K562 (cell line): Measurements from ENCODE around the gene MED13L. TPM values are rescaled to one million over a fixed set of nuclear protein-coding genes. Genes with fewer than 3 reads are reported as not detected.

Experiments
- ATAC-seq: fragments of 200-7000 bp; cut with Tn5 transposase; 3 replicates; pipeline ENCODE4 v1.9.1; 2020; ENCODE audit warnings: moderate library complexity
- BruUV-seq: library from RNA; stranded (reverse); fragments of 400-500 nt; replicated peaks from 2 replicates; lab custom pipeline; 2021; lab: Mats Ljungman, UMichigan
- CTCF ChIA-PET: fragments of 300-600 bp; formaldehyde crosslinking; extraction: SDS; loops from one replicate; lab custom pipeline; 2021; ENCODE audit warnings: low intra/inter-chr PET ratio; lab: Yijun Ruan, JAX
- POLR2A ChIA-PET: fragments of 300-600, 350-650 bp; sonication (Branson Sonifier 250); formaldehyde crosslinking; extraction: SDS; loops from one replicate; lab custom pipeline; 2021; ENCODE audit warnings: antibody characterized with exemption, inconsistent platforms; lab: Yijun Ruan, JAX
- DNase-seq, 4 experiments: peaks; one replicate each; pipeline versions ENCODE4 v3.0.0 to v3.0.0-alpha.2; 2011 to 2018; ENCODE audit warnings: low spot score in 3 of 4, mixed read lengths in 3 of 4; ENCODE audit errors: extremely low read depth in 1 of 4
- FAIRE-seq: peaks from 2 replicates; lab custom pipeline; 2011; peaks lifted over from hg19 to GRCh38; lab: Jason Lieb, UNC
- H2AFZ ChIP-seq: 2 replicates; pipeline ENCODE4 v1.6.0; 2011; ENCODE audit warnings: low read depth, low read length, control low read depth, inconsistent platforms
- H3K27ac ChIP-seq: fragments of 200-600 bp; 3 replicates; pipeline ENCODE4 v1.8.0; 2011; ENCODE audit warnings: low read depth, mild to moderate bottlenecking, control low read depth, inconsistent platforms, low read length, moderate library complexity, mixed read lengths; ENCODE audit errors: extremely low read depth
- H3K27me3 ChIP-seq, 2 experiments: fragments of 300-600 bp in 1 of 2; 2 replicates in 1 of 2; 3 replicates in 1 of 2; pipeline versions ENCODE4 v1.6.0 to v1.8.0; 2011; ENCODE audit warnings: inconsistent platforms in 2 of 2, low read length in 2 of 2, mild to moderate bottlenecking in 1 of 2, mixed read lengths in 1 of 2, moderate library complexity in 1 of 2; ENCODE audit not compliant: control insufficient read depth in 2 of 2, insufficient read depth in 2 of 2
- H3K36me3 ChIP-seq: fragments of 300-600 bp; 3 replicates; pipeline ENCODE4 v1.8.0; 2011; ENCODE audit warnings: mild to moderate bottlenecking, low read length, inconsistent platforms; ENCODE audit not compliant: control insufficient read depth, insufficient read depth
- H3K4me1 ChIP-seq, 2 experiments: fragments of 200-600 bp in 1 of 2; replicated peaks in 1 of 2; 2 replicates in 1 of 2; 3 replicates in 1 of 2; pipeline versions ENCODE4 v1.5.1 to v1.8.0; 2011; ENCODE audit warnings: inconsistent platforms in 2 of 2, low read length in 2 of 2, mild to moderate bottlenecking in 1 of 2, mixed read lengths in 1 of 2, moderate library complexity in 1 of 2; ENCODE audit not compliant: control insufficient read depth in 2 of 2, insufficient read depth in 2 of 2
- H3K4me2 ChIP-seq: 2 replicates; pipeline ENCODE4 v1.6.1; 2011; ENCODE audit warnings: low read length, control low read depth, inconsistent platforms, mixed read lengths; ENCODE audit not compliant: insufficient read depth
- H3K4me3 ChIP-seq: fragments of 200-600 bp; sonication (generic), shearing (Covaris generic); 2 replicates; pipeline ENCODE4 v1.5.1; 2016; ENCODE audit warnings: control low read depth, inconsistent platforms
- H3K79me2 ChIP-seq: fragments of 200-600 bp; 3 replicates; pipeline ENCODE4 v1.8.0; 2011; ENCODE audit warnings: low read length, inconsistent platforms; ENCODE audit not compliant: control insufficient read depth, insufficient read depth
- H3K9ac ChIP-seq, 2 experiments: 2 replicates each; pipeline versions ENCODE4 v1.6.0 to v1.6.1; 2011; ENCODE audit warnings: low read depth in 2 of 2, low read length in 2 of 2, control low read depth in 1 of 2, inconsistent platforms in 1 of 2, mild to moderate bottlenecking in 1 of 2, mixed read lengths in 1 of 2; ENCODE audit not compliant: insufficient read depth in 1 of 2
- H3K9me1 ChIP-seq: one replicate; pipeline ENCODE4 v1.6.0; 2011; ENCODE audit warnings: inconsistent platforms, mild to moderate bottlenecking, low read length, moderate library complexity; ENCODE audit not compliant: control insufficient read depth, insufficient read depth
- H3K9me3 ChIP-seq: replicated peaks from 2 replicates; pipeline ENCODE4 v1.5.1; 2011; ENCODE audit warnings: low read depth, low read length, inconsistent platforms; ENCODE audit not compliant: control insufficient read depth, insufficient read depth
- H4K20me1 ChIP-seq: replicated peaks from 2 replicates; pipeline ENCODE4 v1.6.1; 2011; ENCODE audit warnings: low read length, inconsistent platforms, mixed read lengths; ENCODE audit not compliant: control insufficient read depth, insufficient read depth
- ARID1B ChIP-seq: fragments of 450-650 bp; IDR thresholded peaks from 2 replicates; pipeline ENCODE4 v1.6.1; 2016; ENCODE audit warnings: antibody characterized with exemption, mild to moderate bottlenecking, inconsistent platforms
- PYGO2 ChIP-seq: fragments of 450-650 bp; IDR thresholded peaks from 2 replicates; pipeline ENCODE4 v1.6.1; 2016; ENCODE audit warnings: mild to moderate bottlenecking, missing genetic modification characterization, moderate library complexity, missing compliant biosample characterization
- SIX5 ChIP-seq, 2 experiments: IDR thresholded peaks; 2 replicates each; pipeline ENCODE4 v1.6.1; 2011; ENCODE audit warnings: low read length in 2 of 2, borderline replicate concordance in 1 of 2, low read depth in 1 of 2, mild to moderate bottlenecking in 1 of 2, moderate library complexity in 1 of 2; ENCODE audit not compliant: insufficient read depth in 1 of 2
- SNIP1 ChIP-seq: fragments of 450-650 bp; IDR thresholded peaks from 2 replicates; pipeline ENCODE4 v1.7.1; 2017; ENCODE audit warnings: low read depth, mild to moderate bottlenecking
- STAT5B ChIP-seq: fragments of 250-450 bp; sonication (Bioruptor Pico); IDR thresholded peaks from 2 replicates; pipeline ENCODE4 v1.8.0; 2021; ENCODE audit warnings: mild to moderate bottlenecking, inconsistent platforms
- WGBS: fragments of 100-300 bp; shearing (Covaris generic); methylation state at CpG from one replicate; pipeline ENCODE4 v1.1.6; 2016; ENCODE audit warnings: low coverage, mixed read lengths; ENCODE audit not compliant: insufficient coverage; ENCODE audit errors: missing lambda C conversion rate; 5-methylcytosine and 5-hydroxymethylcytosine counted together
- in situ Hi-C: fragments of 300-500 bp; cut with MboI; formaldehyde crosslinking; loops from 4 replicates; pipeline ENCODE4 v1.15.0; 2018; ENCODE audit warnings: inconsistent platforms, mixed read lengths
- intact Hi-C: fragments of 100-400 bp; cut with micrococcal nuclease; formaldehyde crosslinking; loops from 2 replicates; pipeline ENCODE4 v1.14.2; 2022
- polyA plus RNA-seq, 8 experiments: library from polyadenylated mRNA; depleted of rRNA in 4 of 8; stranded (reverse) in 5 of 8; unstranded in 3 of 8; fragments of >200 nt; fragmentation: Nextera tagmentation in 2 of 8; fragmentation: Illumina TruSeq in 1 of 8; extraction: Ambion mirVana in 2 of 8; extraction: Trizol in 1 of 8; gene quantifications; 2 replicates each; pipeline versions ENCODE4 v1.2.1 to v1.2.3, GENCODE V29; 2011 to 2014; ENCODE audit warnings: inconsistent platforms in 1 of 8, missing spikeins in 1 of 8
- total RNA-seq, 7 experiments: library from RNA; depleted of rRNA in 6 of 7; stranded (reverse); fragments of >200 nt in 6 of 7; fragmentation: Illumina TruSeq in 2 of 7; extraction: Trizol in 2 of 7; gene quantifications; 2 replicates each; pipeline versions ENCODE4 v1.2.1 to v1.2.3, GENCODE V29; 2011 to 2021; ENCODE audit warnings: low replicate concordance in 1 of 7
- TF ChIP-seq, protein P1 (sequence below), 2 experiments: fragments of 450-650 bp; formaldehyde crosslinking in 1 of 2; IDR thresholded peaks; 2 replicates each; pipeline versions ENCODE4 v1.4.0 to v1.6.1; 2014 to 2020; ENCODE audit warnings: mild to moderate bottlenecking in 2 of 2, borderline replicate concordance in 1 of 2, low read depth in 1 of 2

Gene MED13L
- total and polyA plus RNA-seq, 9 of the 15 experiments (the other 6 are each of a cell fraction or from before 2014, with no cell fraction given) = 13.4 to 90.3 (median 36.9) TPM

DNA sequence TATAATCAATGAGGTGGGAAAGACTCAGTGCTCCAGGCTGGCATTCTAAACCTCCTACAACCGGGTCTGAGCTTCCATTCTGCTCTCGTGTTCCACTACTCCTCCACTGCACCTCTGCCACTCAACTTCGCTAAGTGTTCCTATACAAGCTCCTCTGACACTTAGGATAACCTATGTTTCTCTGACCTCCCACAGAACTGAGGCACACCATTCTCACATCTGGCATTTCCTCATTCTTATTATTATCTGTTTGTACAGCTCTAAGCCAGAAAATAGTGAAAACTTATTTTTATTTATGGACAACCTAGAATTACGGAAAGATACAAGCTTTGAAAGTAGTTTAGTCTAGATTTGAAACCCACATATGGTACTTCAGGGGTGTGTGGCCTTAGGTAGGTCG is 127.0 kb downstream of the MED13L start:
- Histone ChIP-seq H3K27me3 (no peaks in the 10 kb centered on the region), H3K4me1 (no peaks in the 10 kb centered on the region; a peak in 1 of 5 replicates), H3K4me3 (no peak overlapping the region), H4K20me1 (peaks cover 12% of the 10 kb centered on the region), H3K9ac (no peak overlapping the region), H3K4me2 (no peak overlapping the region), H3K79me2 (peaks cover 95% of the 10 kb centered on the region), H3K9me3 (no peaks in the 10 kb centered on the region), H2AFZ (no peak overlapping the region)
- no peak for FAIRE-seq
- CTCF ChIA-PET = no interaction called here
- ATAC-seq = peak; percentile 50
- in situ Hi-C loops = no loop called here
- DNase-seq = no peak
- intact Hi-C loops = no loop called here
- TF ChIP-seq ARID1B = no peak
- no peak for TF ChIP-seq STAT5B (CRISPR knock-in tag)
- TF ChIP-seq PYGO2 = no peak
- no peak for TF ChIP-seq SNIP1
- TF ChIP-seq, protein P1, sequence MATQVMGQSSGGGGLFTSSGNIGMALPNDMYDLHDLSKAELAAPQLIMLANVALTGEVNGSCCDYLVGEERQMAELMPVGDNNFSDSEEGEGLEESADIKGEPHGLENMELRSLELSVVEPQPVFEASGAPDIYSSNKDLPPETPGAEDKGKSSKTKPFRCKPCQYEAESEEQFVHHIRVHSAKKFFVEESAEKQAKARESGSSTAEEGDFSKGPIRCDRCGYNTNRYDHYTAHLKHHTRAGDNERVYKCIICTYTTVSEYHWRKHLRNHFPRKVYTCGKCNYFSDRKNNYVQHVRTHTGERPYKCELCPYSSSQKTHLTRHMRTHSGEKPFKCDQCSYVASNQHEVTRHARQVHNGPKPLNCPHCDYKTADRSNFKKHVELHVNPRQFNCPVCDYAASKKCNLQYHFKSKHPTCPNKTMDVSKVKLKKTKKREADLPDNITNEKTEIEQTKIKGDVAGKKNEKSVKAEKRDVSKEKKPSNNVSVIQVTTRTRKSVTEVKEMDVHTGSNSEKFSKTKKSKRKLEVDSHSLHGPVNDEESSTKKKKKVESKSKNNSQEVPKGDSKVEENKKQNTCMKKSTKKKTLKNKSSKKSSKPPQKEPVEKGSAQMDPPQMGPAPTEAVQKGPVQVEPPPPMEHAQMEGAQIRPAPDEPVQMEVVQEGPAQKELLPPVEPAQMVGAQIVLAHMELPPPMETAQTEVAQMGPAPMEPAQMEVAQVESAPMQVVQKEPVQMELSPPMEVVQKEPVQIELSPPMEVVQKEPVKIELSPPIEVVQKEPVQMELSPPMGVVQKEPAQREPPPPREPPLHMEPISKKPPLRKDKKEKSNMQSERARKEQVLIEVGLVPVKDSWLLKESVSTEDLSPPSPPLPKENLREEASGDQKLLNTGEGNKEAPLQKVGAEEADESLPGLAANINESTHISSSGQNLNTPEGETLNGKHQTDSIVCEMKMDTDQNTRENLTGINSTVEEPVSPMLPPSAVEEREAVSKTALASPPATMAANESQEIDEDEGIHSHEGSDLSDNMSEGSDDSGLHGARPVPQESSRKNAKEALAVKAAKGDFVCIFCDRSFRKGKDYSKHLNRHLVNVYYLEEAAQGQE (IDR thresholded peaks at IDR 0.05; ENCODE audit: borderline replicate concordance) = no peak
- TF ChIP-seq, protein P1 (CRISPR knock-in tag; IDR thresholded peaks at IDR 0.05; ENCODE audit: low read depth) = no peak
- TF ChIP-seq SIX5 (IDR thresholded peaks at IDR 0.05; ENCODE audit: borderline replicate concordance in 1 of 2, insufficient read depth in 1 of 2, low read depth in 1 of 2, low read length in 2 of 2) = no peak
- TF ChIP-seq, all 486 proteins: peak for 0
- no TSS peak for BruUV-seq
- 48% methylated on average over 5 of the region's 5 CpGs for WGBS
- H3K27ac ChIP-seq = no peak overlapping the region
- POLR2A ChIA-PET = interaction anchor here (0.8 to 1.3 kb wide), 3 partner anchors 13 to 22 kb away, joined by 4 to 5 read pairs (median 4); no protein-coding TSS in a partner anchor
- no peaks in the 10 kb centered on the region for H3K9me1 ChIP-seq
- H3K36me3 ChIP-seq = no peaks in the 10 kb centered on the region
